Bronchial epithelial cell (primary cell): Measurements from ENCODE around the gene NISCH. TPM values are rescaled to one million over a fixed set of nuclear protein-coding genes. Genes with fewer than 3 reads are reported as not detected.

Experiments
- DNase-seq: peaks from one replicate; pipeline ENCODE4 v3.0.0-alpha.2; 2010; ENCODE audit warnings: low read depth
- FAIRE-seq: peaks from 2 replicates; lab custom pipeline; 2011; peaks lifted over from hg19 to GRCh38; lab: Jason Lieb, UNC
- H3K27me3 ChIP-seq: 2 replicates; pipeline ENCODE4 v1.5.1; 2011; ENCODE audit warnings: low read length; ENCODE audit not compliant: control insufficient read depth, insufficient read depth
- H3K36me3 ChIP-seq: 2 replicates; pipeline ENCODE4 v1.5.1; 2011; ENCODE audit warnings: low read length; ENCODE audit not compliant: control insufficient read depth, insufficient read depth
- H3K4me3 ChIP-seq: 2 replicates; pipeline ENCODE4 v1.5.1; 2011; ENCODE audit warnings: mild to moderate bottlenecking, low read depth, low read length, control low read depth
- total RNA-seq: library from RNA; depleted of rRNA; stranded (reverse); fragments of >200 nt; gene quantifications from 2 replicates; pipeline ENCODE4 v1.2.1, GENCODE V29; 2014
- TF ChIP-seq, protein P1 (sequence below): IDR thresholded peaks from 2 replicates; pipeline ENCODE4 v1.5.1; 2011; ENCODE audit warnings: mild to moderate bottlenecking, moderate library complexity, low read length, control low read depth, inconsistent platforms; ENCODE audit not compliant: insufficient read depth, severe bottlenecking

Gene NISCH
- total RNA-seq, 1 donor from 2014 or later, result 30.5 TPM

GRCh38 chr3:52504977-52505376 is 49.6 kb downstream of the NISCH start:
- FAIRE-seq (no peak), DNase-seq (no peak)
- no peaks in the 10 kb centered on the region for H3K36me3 ChIP-seq
- TF ChIP-seq, protein P1, sequence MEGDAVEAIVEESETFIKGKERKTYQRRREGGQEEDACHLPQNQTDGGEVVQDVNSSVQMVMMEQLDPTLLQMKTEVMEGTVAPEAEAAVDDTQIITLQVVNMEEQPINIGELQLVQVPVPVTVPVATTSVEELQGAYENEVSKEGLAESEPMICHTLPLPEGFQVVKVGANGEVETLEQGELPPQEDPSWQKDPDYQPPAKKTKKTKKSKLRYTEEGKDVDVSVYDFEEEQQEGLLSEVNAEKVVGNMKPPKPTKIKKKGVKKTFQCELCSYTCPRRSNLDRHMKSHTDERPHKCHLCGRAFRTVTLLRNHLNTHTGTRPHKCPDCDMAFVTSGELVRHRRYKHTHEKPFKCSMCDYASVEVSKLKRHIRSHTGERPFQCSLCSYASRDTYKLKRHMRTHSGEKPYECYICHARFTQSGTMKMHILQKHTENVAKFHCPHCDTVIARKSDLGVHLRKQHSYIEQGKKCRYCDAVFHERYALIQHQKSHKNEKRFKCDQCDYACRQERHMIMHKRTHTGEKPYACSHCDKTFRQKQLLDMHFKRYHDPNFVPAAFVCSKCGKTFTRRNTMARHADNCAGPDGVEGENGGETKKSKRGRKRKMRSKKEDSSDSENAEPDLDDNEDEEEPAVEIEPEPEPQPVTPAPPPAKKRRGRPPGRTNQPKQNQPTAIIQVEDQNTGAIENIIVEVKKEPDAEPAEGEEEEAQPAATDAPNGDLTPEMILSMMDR, result no peak
- H3K4me3 ChIP-seq, result no peak overlapping the region
- peaks cover 7% of the 10 kb centered on the region for H3K27me3 ChIP-seq

DNA sequence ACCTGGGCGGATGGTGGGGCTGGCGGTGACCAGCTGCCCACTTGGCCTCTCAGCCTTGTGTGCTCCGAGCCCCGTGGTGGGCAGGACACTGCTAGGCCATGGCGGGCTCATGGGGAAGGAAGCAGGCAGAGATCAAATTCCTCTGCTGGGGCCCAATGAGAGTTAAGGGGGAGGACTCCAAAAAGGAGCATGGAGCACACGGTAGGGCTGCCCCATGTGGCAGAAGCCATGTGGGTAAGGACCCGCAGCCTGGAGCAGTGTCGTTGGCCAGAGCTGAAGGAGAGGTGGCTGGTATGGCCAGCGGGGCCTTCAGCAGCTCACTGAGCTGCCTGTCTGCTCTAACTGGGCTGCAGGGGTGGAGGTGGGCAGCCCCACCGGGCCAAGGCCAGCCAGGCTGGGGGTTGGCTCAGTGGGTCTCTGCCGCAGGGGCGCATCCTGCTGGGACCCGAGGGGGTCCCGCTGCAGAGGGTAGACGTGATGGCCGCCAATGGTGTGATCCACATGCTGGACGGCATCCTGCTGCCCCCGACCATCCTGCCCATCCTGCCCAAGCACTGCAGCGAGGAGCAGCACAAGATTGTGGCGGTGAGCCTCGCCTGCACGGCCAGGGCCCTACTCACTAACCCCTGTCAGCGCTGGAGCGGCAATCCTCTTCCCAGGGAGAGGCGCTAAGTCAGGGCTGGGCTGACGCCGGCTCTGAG is 51.0 kb downstream of the NISCH start:
- H3K27me3 ChIP-seq, result peaks cover 11% of the 10 kb centered on the region
- H3K36me3 ChIP-seq, result no peaks in the 10 kb centered on the region
- no peak overlapping the region for H3K4me3 ChIP-seq
- no peak for DNase-seq
- TF ChIP-seq, protein P1, result no peak
- no peak for FAIRE-seq

GRCh38 chr3:52507359-52507758 is 52.0 kb downstream of the NISCH start:
- FAIRE-seq (no peak), DNase-seq (peak; percentile 84)
- H3K27me3 ChIP-seq, result peaks cover 10% of the 10 kb centered on the region
- TF ChIP-seq, protein P1, result no peak
- no peak overlapping the region for H3K4me3 ChIP-seq
- H3K36me3 ChIP-seq, result no peaks in the 10 kb centered on the region

GRCh38 chr3:52509753-52510328 is 54.4 kb downstream of the NISCH start:
- TF ChIP-seq, protein P1, result no peak
- DNase-seq (no peak), FAIRE-seq (no peak)
- H3K4me3 ChIP-seq, result no peak overlapping the region
- H3K27me3 ChIP-seq, result peaks cover 8% of the 10 kb centered on the region
- H3K36me3 ChIP-seq, result no peaks in the 10 kb centered on the region

GRCh38 chr3:52511509-52511908 is 56.1 kb downstream of the NISCH start:
- H3K27me3 ChIP-seq, result peaks cover 7% of the 10 kb centered on the region
- FAIRE-seq (peak; percentile 23), DNase-seq (no peak)
- TF ChIP-seq, protein P1, result no peak
- no peak overlapping the region for H3K4me3 ChIP-seq
- H3K36me3 ChIP-seq, result no peaks in the 10 kb centered on the region
